Fibroblast of villous mesenchyme (primary cell): ENCODE measurements around the gene RAB9A. TPM values are rescaled to one million over a fixed set of nuclear protein-coding genes. Genes with fewer than 3 reads are reported as not detected.
A peak's percentile ranks its signal among the peaks of the same experiment; 100 is the strongest.
"Not testable (repeated sequence)": the region's sequence is repeated elsewhere in the genome, so short reads cannot be mapped to it uniquely, and the experiment has no call there.

Experiments used
- DNase-seq: peaks from one replicate; pipeline ENCODE4 v3.0.0-alpha.2; 2010; ENCODE audit warnings: low read depth
- H3K4me3 ChIP-seq: 2 replicates; pipeline ENCODE4 v1.5.1; 2011; ENCODE audit warnings: low read depth, mild to moderate bottlenecking, low read length
- total RNA-seq: library from RNA; depleted of rRNA; stranded (reverse); fragments of >200 nt; gene quantifications from 2 replicates; pipeline ENCODE4 v1.2.3, GENCODE V29; 2012
- TF ChIP-seq, protein P1 (sequence below): IDR thresholded peaks from 2 replicates; pipeline ENCODE4 v1.5.1; 2012; ENCODE audit warnings: low read depth, mild to moderate bottlenecking, low read length; ENCODE audit not compliant: insufficient read depth

The RAB9A gene
- total RNA-seq, 1 donor: 63.0 TPM

GRCh38 chrX:13669246-13669737 lies 19.6 kb upstream of the RAB9A start:
- TF ChIP-seq, protein P1, sequence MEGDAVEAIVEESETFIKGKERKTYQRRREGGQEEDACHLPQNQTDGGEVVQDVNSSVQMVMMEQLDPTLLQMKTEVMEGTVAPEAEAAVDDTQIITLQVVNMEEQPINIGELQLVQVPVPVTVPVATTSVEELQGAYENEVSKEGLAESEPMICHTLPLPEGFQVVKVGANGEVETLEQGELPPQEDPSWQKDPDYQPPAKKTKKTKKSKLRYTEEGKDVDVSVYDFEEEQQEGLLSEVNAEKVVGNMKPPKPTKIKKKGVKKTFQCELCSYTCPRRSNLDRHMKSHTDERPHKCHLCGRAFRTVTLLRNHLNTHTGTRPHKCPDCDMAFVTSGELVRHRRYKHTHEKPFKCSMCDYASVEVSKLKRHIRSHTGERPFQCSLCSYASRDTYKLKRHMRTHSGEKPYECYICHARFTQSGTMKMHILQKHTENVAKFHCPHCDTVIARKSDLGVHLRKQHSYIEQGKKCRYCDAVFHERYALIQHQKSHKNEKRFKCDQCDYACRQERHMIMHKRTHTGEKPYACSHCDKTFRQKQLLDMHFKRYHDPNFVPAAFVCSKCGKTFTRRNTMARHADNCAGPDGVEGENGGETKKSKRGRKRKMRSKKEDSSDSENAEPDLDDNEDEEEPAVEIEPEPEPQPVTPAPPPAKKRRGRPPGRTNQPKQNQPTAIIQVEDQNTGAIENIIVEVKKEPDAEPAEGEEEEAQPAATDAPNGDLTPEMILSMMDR: no peak
- H3K4me3 ChIP-seq: no peak overlapping the region
- DNase-seq: peak; percentile 99

DNA sequence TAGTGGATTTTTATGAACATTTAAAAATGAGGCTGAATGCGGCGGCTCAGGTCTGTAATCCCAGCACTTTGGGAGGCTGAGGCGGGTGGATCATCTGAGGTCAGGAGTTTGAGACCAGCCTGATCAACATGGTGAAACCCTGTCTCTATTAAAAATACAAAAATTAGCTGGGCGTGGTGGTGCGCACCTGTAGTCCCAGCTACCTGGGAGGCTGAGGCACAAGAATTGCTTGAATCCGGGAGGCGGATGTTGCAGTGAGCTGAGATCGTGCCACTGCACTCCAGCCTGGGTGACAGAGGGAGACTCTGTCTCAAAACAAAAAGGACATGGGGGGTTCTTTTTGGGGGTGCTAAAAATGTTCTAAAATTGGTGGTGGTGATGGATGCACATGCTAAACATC lies 19.2 kb upstream of the RAB9A start:
- DNase-seq, H3K4me3 ChIP-seq: not testable (repeated sequence)

GRCh38 chrX:13670197-13670596 lies 18.7 kb upstream of the RAB9A start:
- no peak for DNase-seq
- no peak overlapping the region for H3K4me3 ChIP-seq
- TF ChIP-seq, protein P1: no peak

GRCh38 chrX:13673016-13673415 lies 15.9 kb upstream of the RAB9A start:
- H3K4me3 ChIP-seq: no peak overlapping the region
- DNase-seq: no peak
- TF ChIP-seq, protein P1: no peak

GRCh38 chrX:13676885-13677284 lies 12.0 kb upstream of the RAB9A start:
- no peak overlapping the region for H3K4me3 ChIP-seq
- TF ChIP-seq, protein P1: no peak
- DNase-seq: no peak

- not testable (repeated sequence) for H3K4me3 ChIP-seq, DNase-seq
Observed at GRCh38 chrX:13679700-13680099, 9.2 kb upstream of the RAB9A start.

DNA sequence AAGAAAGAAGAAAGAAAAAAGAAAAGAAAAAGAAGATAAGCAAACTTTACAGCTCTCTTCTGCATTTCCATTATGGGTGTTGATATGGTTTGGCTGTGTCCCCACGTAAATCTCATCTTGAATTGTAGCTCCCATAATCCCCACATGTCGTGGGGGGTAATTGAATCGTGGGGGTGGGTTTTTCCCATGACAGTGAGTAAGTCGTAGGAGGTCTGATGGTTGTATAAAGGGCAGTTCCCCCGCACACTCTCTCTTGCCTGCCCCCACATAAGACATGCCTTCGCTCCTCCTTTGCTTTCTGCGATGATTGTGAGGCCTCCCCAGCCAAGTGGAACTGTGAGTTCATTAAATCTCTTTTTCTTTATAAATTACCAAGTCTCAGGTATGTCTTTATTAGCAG lies 7.3 kb upstream of the RAB9A start:
- TF ChIP-seq, protein P1: no peak
- DNase-seq: no peak
- no peak overlapping the region for H3K4me3 ChIP-seq

- no peak for DNase-seq
- no peak overlapping the region for H3K4me3 ChIP-seq
- TF ChIP-seq, protein P1: no peak
Observed at GRCh38 chrX:13684361-13684760, 4.6 kb upstream of the RAB9A start.
